ENCODE results near the gene RTL10. TPM values are rescaled to one million over a fixed set of nuclear protein-coding genes. Genes with fewer than 3 reads are reported as not detected.
"Not testable (repeated sequence)": the region's sequence is repeated elsewhere in the genome, so short reads cannot be mapped to it uniquely, and the experiment has no call there.

RTL10 gene
- total RNA-seq, 8 experiments from 2014 or later, result 10.5 to 13.9 (median 12.6) TPM

- peaks cover 12 to 17% of the 10 kb centered on the region in 2 donors for H3K4me1 ChIP-seq (replicated peaks in 1 of 2)
- 7 to 100% (median 62%) methylated on average over 1 to 3 of the region's 4 CpGs; no CpG with 5 or more reads in 2 of the 10 experiments for WGBS, 10 experiments
- ATAC-seq (replicated peaks in 6 of 8), result peak in 2 of 8 experiments; percentile 69 to 71
- H3K4me3 ChIP-seq, result no peak overlapping the region
- in situ Hi-C loops (cut with MboI; ENCODE audit: low pct_unique_long_range_greater_than_20kb in 2 of 9, low sequenced_read_pairs in 9 of 9, unreplicated experiment in 9 of 9), result no loop called here
- H3K27ac ChIP-seq, result no peak overlapping the region
These were observed 14.6 kb downstream of the RTL10 start for GRCh38 chr22:19840059-19840458.

GRCh38 chr22:19837915-19838314 is 16.8 kb downstream of the RTL10 start:
- ATAC-seq (replicated peaks in 6 of 8), result no peak
- 88 to 100% (median 98%) methylated on average over 2 to 6 of the region's 6 CpGs; no CpG with 5 or more reads in 2 of the 10 experiments for WGBS, 10 experiments
- in situ Hi-C loops (cut with MboI; ENCODE audit: low pct_unique_long_range_greater_than_20kb in 2 of 9, low sequenced_read_pairs in 9 of 9, unreplicated experiment in 9 of 9), result no loop called here
- peaks cover 7 to 11% of the 10 kb centered on the region in 2 donors for H3K4me1 ChIP-seq (replicated peaks in 1 of 2)
- peak overlapping the region in 1 of 2 donors; percentile 12 for H3K27ac ChIP-seq
- H3K4me3 ChIP-seq, result no peak overlapping the region

GRCh38 chr22:19836512-19836911 is 18.2 kb downstream of the RTL10 start:
- ATAC-seq (replicated peaks in 6 of 8), result no peak
- no peak overlapping the region for H3K4me3 ChIP-seq
- no peaks in the 10 kb centered on the region for H3K4me1 ChIP-seq (replicated peaks in 1 of 2)
- H3K27ac ChIP-seq, result no peak overlapping the region
- in situ Hi-C loops (cut with MboI; ENCODE audit: low pct_unique_long_range_greater_than_20kb in 2 of 9, low sequenced_read_pairs in 9 of 9, unreplicated experiment in 9 of 9), result no loop called here

GRCh38 chr22:19834599-19834998 is 20.1 kb downstream of the RTL10 start:
- in situ Hi-C loops (cut with MboI; ENCODE audit: low pct_unique_long_range_greater_than_20kb in 2 of 9, low sequenced_read_pairs in 9 of 9, unreplicated experiment in 9 of 9), result no loop called here
- ATAC-seq (replicated peaks in 6 of 8), result no peak
- H3K27ac ChIP-seq, result no peak overlapping the region

GRCh38 chr22:19833327-19833726 is 21.3 kb downstream of the RTL10 start:
- H3K4me3 ChIP-seq; H3K27ac ChIP-seq; H3K4me1 ChIP-seq (replicated peaks in 1 of 2); in situ Hi-C loops (cut with MboI; ENCODE audit: low pct_unique_long_range_greater_than_20kb in 2 of 9, low sequenced_read_pairs in 9 of 9, unreplicated experiment in 9 of 9); ATAC-seq (replicated peaks in 6 of 8): not testable (repeated sequence)
- 65 to 97% (median 84%) methylated on average over 2 to 8 of the region's 9 CpGs for WGBS, 10 experiments

More at GRCh38 chr22:19834599-19834998, 20.1 kb downstream of the RTL10 start:
- no peaks in the 10 kb centered on the region for H3K4me1 ChIP-seq (replicated peaks in 1 of 2)
- no peak overlapping the region for H3K4me3 ChIP-seq

- no peak for ATAC-seq (replicated peaks in 6 of 8)
- Histone ChIP-seq H3K4me3 (no peak overlapping the region), H3K27ac (peak overlapping the region in 1 of 2 donors; percentile 49), H3K4me1 (replicated peaks in 1 of 2) (no peaks in the 10 kb centered on the region)
- in situ Hi-C loops (cut with MboI; ENCODE audit: low pct_unique_long_range_greater_than_20kb in 2 of 9, low sequenced_read_pairs in 9 of 9, unreplicated experiment in 9 of 9), result no loop called here
- WGBS, 10 experiments, result 44 to 91% (median 80%) methylated on average over 1 to 7 of the region's 7 CpGs; no CpG with 5 or more reads in 1 of the 10 experiments
These were observed 22.1 kb downstream of the RTL10 start for GRCh38 chr22:19832476-19833108.

- in situ Hi-C loops (cut with MboI; ENCODE audit: low pct_unique_long_range_greater_than_20kb in 2 of 9, low sequenced_read_pairs in 9 of 9, unreplicated experiment in 9 of 9); ATAC-seq (replicated peaks in 6 of 8): not testable (repeated sequence)
These were observed 22.7 kb downstream of the RTL10 start for GRCh38 chr22:19831979-19832378.

GRCh38 chr22:19831016-19831415 is 23.7 kb downstream of the RTL10 start:
- H3K27ac ChIP-seq, result no peak overlapping the region
- ATAC-seq (replicated peaks in 6 of 8), result no peak
- no peak overlapping the region for H3K4me3 ChIP-seq
- 71 to 100% (median 95%) methylated on average over 1 to 6 of the region's 6 CpGs; no CpG with 5 or more reads in 4 of the 10 experiments for WGBS, 10 experiments
- in situ Hi-C loops (cut with MboI; ENCODE audit: low pct_unique_long_range_greater_than_20kb in 2 of 9, low sequenced_read_pairs in 9 of 9, unreplicated experiment in 9 of 9), result no loop called here
- H3K4me1 ChIP-seq (replicated peaks in 1 of 2), result no peaks in the 10 kb centered on the region

More at GRCh38 chr22:19831979-19832378, 22.7 kb downstream of the RTL10 start:
- peak overlapping the region in 1 of 2 donors; percentile 49 for H3K27ac ChIP-seq
- not testable (repeated sequence) for H3K4me3 ChIP-seq; H3K4me1 ChIP-seq (replicated peaks in 1 of 2)
- 42 to 100% (median 92%) methylated on average over 1 to 2 of the region's 3 CpGs; no CpG with 5 or more reads in 4 of the 10 experiments for WGBS, 10 experiments

- Histone ChIP-seq H3K27ac (no peak overlapping the region), H3K4me1 (replicated peaks in 1 of 2) (no peaks in the 10 kb centered on the region), H3K4me3 (no peak overlapping the region)
- WGBS, 10 experiments, result 0 to 96% (median 76%) methylated on average over 1 to 2 of the region's 2 CpGs; no CpG with 5 or more reads in 1 of the 10 experiments
- no peak for ATAC-seq (replicated peaks in 6 of 8)
- in situ Hi-C loops (cut with MboI; ENCODE audit: low pct_unique_long_range_greater_than_20kb in 2 of 9, low sequenced_read_pairs in 9 of 9, unreplicated experiment in 9 of 9), result no loop called here
These were observed 26.7 kb downstream of the RTL10 start for GRCh38 chr22:19828035-19828401.

- Histone ChIP-seq H3K27ac (no peak overlapping the region), H3K4me3 (no peak overlapping the region), H3K4me1 (replicated peaks in 1 of 2) (no peaks in the 10 kb centered on the region)
- 67 to 94% (median 83%) methylated on average over 2 to 10 of the region's 10 CpGs for WGBS, 10 experiments
- ATAC-seq (replicated peaks in 6 of 8), result no peak
- in situ Hi-C loops (cut with MboI; ENCODE audit: low pct_unique_long_range_greater_than_20kb in 2 of 9, low sequenced_read_pairs in 9 of 9, unreplicated experiment in 9 of 9), result no loop called here
These were observed 27.2 kb downstream of the RTL10 start for GRCh38 chr22:19827341-19828034.

GRCh38 chr22:19826619-19826950 is 28.1 kb downstream of the RTL10 start:
- 0 to 100% (median 40%) methylated on average over 1 to 2 of the region's 2 CpGs; no CpG with 5 or more reads in 1 of the 10 experiments for WGBS, 10 experiments
- ATAC-seq (replicated peaks in 6 of 8), result no peak
- Histone ChIP-seq H3K27ac (no peak overlapping the region), H3K4me3 (no peak overlapping the region), H3K4me1 (replicated peaks in 1 of 2) (no peaks in the 10 kb centered on the region)
- in situ Hi-C loops (cut with MboI; ENCODE audit: low pct_unique_long_range_greater_than_20kb in 2 of 9, low sequenced_read_pairs in 9 of 9, unreplicated experiment in 9 of 9), result no loop called here

GRCh38 chr22:19825904-19826618 is 28.6 kb downstream of the RTL10 start:
- Histone ChIP-seq H3K27ac (no peak overlapping the region), H3K4me3 (no peak overlapping the region), H3K4me1 (replicated peaks in 1 of 2) (no peaks in the 10 kb centered on the region)
- in situ Hi-C loops (cut with MboI; ENCODE audit: low pct_unique_long_range_greater_than_20kb in 2 of 9, low sequenced_read_pairs in 9 of 9, unreplicated experiment in 9 of 9), result no loop called here
- ATAC-seq (replicated peaks in 6 of 8), result no peak
- WGBS, 10 experiments, result 60 to 100% (median 91%) methylated on average over 1 to 7 of the region's 7 CpGs; no CpG with 5 or more reads in 2 of the 10 experiments

- in situ Hi-C loops (cut with MboI; ENCODE audit: low pct_unique_long_range_greater_than_20kb in 2 of 9, low sequenced_read_pairs in 9 of 9, unreplicated experiment in 9 of 9), result no loop called here
- no peak overlapping the region for H3K4me3 ChIP-seq
- no peaks in the 10 kb centered on the region for H3K4me1 ChIP-seq (replicated peaks in 1 of 2)
- H3K27ac ChIP-seq, result no peak overlapping the region
- WGBS, 10 experiments, result 86 to 100% methylated on average over 1 to 2 of the region's 8 CpGs; no CpG with 5 or more reads in 8 of the 10 experiments
- ATAC-seq (replicated peaks in 6 of 8), result no peak
These were observed 29.7 kb downstream of the RTL10 start for GRCh38 chr22:19824926-19825339.
